Parathyroid adenoma (tissue), 2 donors: ENCODE data around the gene MAMSTR.
A peak's percentile ranks its signal among the peaks of the same experiment; 100 is the strongest.

Experiments
- H2AFZ ChIP-seq: fragments of 300-600 bp; sonication (generic); one replicate; pipeline ENCODE4 v1.7.0; 2017; ENCODE audit warnings: antibody characterized with exemption, mild to moderate bottlenecking
- H3K27ac ChIP-seq: fragments of 300-600 bp; sonication (generic); one replicate; pipeline ENCODE4 v1.7.0; 2017
- H3K27me3 ChIP-seq: fragments of 300-600 bp; sonication (generic); one replicate; pipeline ENCODE4 v1.7.0; 2017; ENCODE audit warnings: low read length; ENCODE audit not compliant: control insufficient read depth, insufficient read depth
- H3K36me3 ChIP-seq: fragments of 300-600 bp; sonication (generic); one replicate; pipeline ENCODE4 v1.7.0; 2017; ENCODE audit warnings: low read length; ENCODE audit not compliant: control insufficient read depth, insufficient read depth
- H3K4me1 ChIP-seq: fragments of 300-600 bp; sonication (generic); one replicate; pipeline ENCODE4 v1.7.0; 2017; ENCODE audit warnings: control low read depth
- H3K4me2 ChIP-seq: fragments of 300-600 bp; sonication (generic); one replicate; pipeline ENCODE4 v1.7.0; 2017; ENCODE audit warnings: low read length
- H3K4me3 ChIP-seq: fragments of 300-600 bp; sonication (generic); one replicate; pipeline ENCODE4 v1.7.0; 2017; ENCODE audit warnings: low read depth, low read length
- H3K79me2 ChIP-seq: fragments of 300-600 bp; sonication (generic); one replicate; pipeline ENCODE4 v1.7.0; 2017; ENCODE audit warnings: control low read depth
- H3K9ac ChIP-seq: fragments of 300-600 bp; sonication (generic); one replicate; pipeline ENCODE4 v1.7.0; 2017; ENCODE audit warnings: mild to moderate bottlenecking
- H3K9me3 ChIP-seq: fragments of 300-600 bp; sonication (generic); one replicate; pipeline ENCODE4 v1.7.0; 2017; ENCODE audit warnings: low read length; ENCODE audit not compliant: control insufficient read depth
- TF ChIP-seq, protein P1 (sequence below): fragments of 300-600 bp; sonication (generic); IDR thresholded peaks from one replicate; pipeline ENCODE4 v1.7.0; 2017; ENCODE audit warnings: antibody characterized with exemption, mild to moderate bottlenecking
- donor health status: primary hyperparathyroidism.

MAMSTR gene

DNA sequence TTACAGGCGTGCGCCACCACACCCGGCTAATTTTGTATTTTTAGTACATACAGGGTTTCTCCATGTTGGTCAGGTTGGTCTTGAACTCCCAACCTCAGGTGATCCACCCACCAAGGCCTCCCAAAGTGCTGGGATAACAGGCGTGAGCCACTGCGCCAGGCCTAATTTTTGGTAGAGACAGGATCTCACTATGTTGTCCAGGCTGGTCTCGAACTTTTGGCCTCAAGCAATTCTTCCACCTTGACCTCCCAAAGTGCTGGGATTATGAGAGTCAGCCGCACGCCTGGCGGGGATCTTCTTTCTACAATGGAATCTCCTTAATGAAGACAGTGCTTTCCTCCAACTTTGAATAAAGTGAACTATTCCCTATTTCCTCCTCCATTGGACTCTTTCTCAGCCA lies 15.1 kb upstream of the MAMSTR start:
- H3K4me3 ChIP-seq, result no peak overlapping the region
- no peaks in the 10 kb centered on the region for H3K27me3 ChIP-seq
- H3K36me3 ChIP-seq, result no peaks in the 10 kb centered on the region
- no peak overlapping the region for H3K9ac ChIP-seq
- no peaks in the 10 kb centered on the region for H3K4me1 ChIP-seq
- TF ChIP-seq, protein P1, sequence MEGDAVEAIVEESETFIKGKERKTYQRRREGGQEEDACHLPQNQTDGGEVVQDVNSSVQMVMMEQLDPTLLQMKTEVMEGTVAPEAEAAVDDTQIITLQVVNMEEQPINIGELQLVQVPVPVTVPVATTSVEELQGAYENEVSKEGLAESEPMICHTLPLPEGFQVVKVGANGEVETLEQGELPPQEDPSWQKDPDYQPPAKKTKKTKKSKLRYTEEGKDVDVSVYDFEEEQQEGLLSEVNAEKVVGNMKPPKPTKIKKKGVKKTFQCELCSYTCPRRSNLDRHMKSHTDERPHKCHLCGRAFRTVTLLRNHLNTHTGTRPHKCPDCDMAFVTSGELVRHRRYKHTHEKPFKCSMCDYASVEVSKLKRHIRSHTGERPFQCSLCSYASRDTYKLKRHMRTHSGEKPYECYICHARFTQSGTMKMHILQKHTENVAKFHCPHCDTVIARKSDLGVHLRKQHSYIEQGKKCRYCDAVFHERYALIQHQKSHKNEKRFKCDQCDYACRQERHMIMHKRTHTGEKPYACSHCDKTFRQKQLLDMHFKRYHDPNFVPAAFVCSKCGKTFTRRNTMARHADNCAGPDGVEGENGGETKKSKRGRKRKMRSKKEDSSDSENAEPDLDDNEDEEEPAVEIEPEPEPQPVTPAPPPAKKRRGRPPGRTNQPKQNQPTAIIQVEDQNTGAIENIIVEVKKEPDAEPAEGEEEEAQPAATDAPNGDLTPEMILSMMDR, result no peak
- H2AFZ ChIP-seq, result no peak overlapping the region
- H3K9me3 ChIP-seq, result no peaks in the 10 kb centered on the region
- H3K27ac ChIP-seq, result no peak overlapping the region
- H3K79me2 ChIP-seq, result no peaks in the 10 kb centered on the region
- H3K4me2 ChIP-seq, result peak overlapping the region; percentile 18

DNA sequence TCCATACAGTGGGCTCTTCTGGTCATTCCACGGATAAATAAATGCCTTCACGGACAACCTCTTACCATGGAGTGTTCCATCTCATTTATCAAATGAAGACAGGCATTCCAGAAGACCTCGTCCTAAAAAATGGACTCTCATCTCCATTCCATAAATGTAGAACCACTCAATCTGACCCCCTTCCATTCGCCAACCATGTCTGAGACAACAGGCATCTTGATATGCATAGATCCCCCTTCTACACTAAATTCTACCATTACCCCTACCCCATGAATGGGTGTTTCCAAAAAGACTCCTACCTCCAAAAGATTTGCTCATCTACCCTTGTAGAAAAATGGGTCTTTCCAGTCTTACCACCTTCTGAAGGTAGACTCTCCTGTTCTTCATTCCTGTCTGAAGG lies 11.9 kb upstream of the MAMSTR start:
- Histone ChIP-seq H3K79me2 (no peaks in the 10 kb centered on the region), H3K9me3 (no peaks in the 10 kb centered on the region), H3K9ac (no peak overlapping the region), H3K36me3 (no peaks in the 10 kb centered on the region), H3K4me2 (no peak overlapping the region), H3K27me3 (no peaks in the 10 kb centered on the region), H3K27ac (no peak overlapping the region), H2AFZ (no peak overlapping the region), H3K4me3 (no peak overlapping the region), H3K4me1 (no peaks in the 10 kb centered on the region)
- TF ChIP-seq, protein P1, result no peak

DNA sequence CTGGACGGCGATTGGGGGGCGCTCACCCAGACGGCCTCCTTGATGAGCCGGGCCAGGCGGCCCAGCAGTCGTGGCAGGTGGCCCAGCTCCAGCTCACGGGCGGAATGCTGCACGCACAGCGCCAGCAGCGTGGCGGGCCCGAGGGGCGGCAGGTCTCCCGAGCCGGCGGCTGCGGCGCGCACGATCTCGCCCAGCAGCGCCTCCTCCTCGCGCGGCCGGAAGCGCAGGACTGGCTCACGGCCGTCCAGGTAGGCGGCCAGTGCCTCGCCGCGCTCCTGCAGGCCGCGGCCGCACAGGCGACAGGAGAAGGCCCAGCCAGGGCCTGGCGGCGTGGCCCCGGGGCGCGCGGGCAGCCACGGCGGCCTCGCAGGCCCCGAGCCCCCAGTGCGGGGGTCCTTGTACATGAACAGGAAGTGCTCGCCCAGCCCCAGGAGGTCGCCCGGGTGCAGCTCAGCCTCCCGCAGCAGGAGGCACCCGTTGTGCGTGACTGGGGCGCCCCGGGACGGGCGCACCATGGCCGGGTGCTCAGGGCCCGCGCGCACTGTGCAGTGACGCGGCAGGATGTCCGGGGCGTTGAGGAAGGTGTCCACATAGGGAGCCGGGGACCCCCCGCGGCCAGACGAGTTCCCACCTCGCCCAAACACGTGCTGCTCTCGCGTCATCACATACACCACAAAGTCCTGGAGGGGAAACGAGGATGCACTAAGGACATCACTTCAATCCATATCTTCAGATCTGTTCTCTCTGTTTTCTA lies 9.6 kb upstream of the MAMSTR start:
- Histone ChIP-seq H3K4me3 (no peak overlapping the region), H3K27ac (no peak overlapping the region), H3K4me2 (no peak overlapping the region), H3K9me3 (no peaks in the 10 kb centered on the region), H2AFZ (no peak overlapping the region), H3K79me2 (no peaks in the 10 kb centered on the region), H3K36me3 (no peaks in the 10 kb centered on the region), H3K4me1 (no peaks in the 10 kb centered on the region), H3K9ac (no peak overlapping the region), H3K27me3 (no peaks in the 10 kb centered on the region)
- TF ChIP-seq, protein P1, result no peak

DNA sequence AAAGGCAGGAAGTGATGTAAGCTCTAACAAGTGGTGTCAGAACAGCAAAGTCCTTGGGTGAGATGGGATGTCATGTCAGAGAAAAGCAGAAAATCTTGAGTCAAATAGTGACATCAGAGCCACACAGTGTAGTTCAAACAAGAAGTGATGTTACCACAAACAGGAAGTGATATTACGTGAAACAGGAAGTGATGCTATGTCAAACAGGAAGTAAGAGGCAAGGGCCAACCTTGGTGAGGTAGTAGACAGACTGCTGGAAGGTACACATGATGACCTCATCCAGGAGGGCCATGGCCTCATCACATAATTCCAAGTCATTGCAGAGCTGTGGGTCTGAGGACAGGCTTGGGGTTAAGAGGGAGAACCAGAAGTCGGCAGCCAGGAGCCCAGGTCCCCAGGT lies 7.0 kb upstream of the MAMSTR start:
- no peak overlapping the region for H3K9ac ChIP-seq
- no peak overlapping the region for H3K4me3 ChIP-seq
- H3K9me3 ChIP-seq, result no peaks in the 10 kb centered on the region
- H3K79me2 ChIP-seq, result no peaks in the 10 kb centered on the region
- no peak overlapping the region for H3K4me2 ChIP-seq
- no peaks in the 10 kb centered on the region for H3K4me1 ChIP-seq
- H3K36me3 ChIP-seq, result no peaks in the 10 kb centered on the region
- TF ChIP-seq, protein P1, result no peak
- peak overlapping the region; percentile 77 for H3K27ac ChIP-seq
- H2AFZ ChIP-seq, result no peak overlapping the region
- H3K27me3 ChIP-seq, result no peaks in the 10 kb centered on the region
